Fibroblast of villous mesenchyme (primary cell): ENCODE data around the gene ADARB1. TPM values are rescaled to one million over a fixed set of nuclear protein-coding genes. Genes with fewer than 3 reads are reported as not detected.

Source experiments
- DNase-seq: peaks from one replicate; pipeline ENCODE4 v3.0.0-alpha.2; 2010; ENCODE audit warnings: low read depth
- H3K4me3 ChIP-seq: 2 replicates; pipeline ENCODE4 v1.5.1; 2011; ENCODE audit warnings: low read depth, mild to moderate bottlenecking, low read length
- total RNA-seq: library from RNA; depleted of rRNA; stranded (reverse); fragments of >200 nt; gene quantifications from 2 replicates; pipeline ENCODE4 v1.2.3, GENCODE V29; 2012
- TF ChIP-seq, protein P1 (sequence below): IDR thresholded peaks from 2 replicates; pipeline ENCODE4 v1.5.1; 2012; ENCODE audit warnings: low read depth, mild to moderate bottlenecking, low read length; ENCODE audit not compliant: insufficient read depth

ADARB1 gene
- total RNA-seq, 1 donor: 16.4 TPM

DNA sequence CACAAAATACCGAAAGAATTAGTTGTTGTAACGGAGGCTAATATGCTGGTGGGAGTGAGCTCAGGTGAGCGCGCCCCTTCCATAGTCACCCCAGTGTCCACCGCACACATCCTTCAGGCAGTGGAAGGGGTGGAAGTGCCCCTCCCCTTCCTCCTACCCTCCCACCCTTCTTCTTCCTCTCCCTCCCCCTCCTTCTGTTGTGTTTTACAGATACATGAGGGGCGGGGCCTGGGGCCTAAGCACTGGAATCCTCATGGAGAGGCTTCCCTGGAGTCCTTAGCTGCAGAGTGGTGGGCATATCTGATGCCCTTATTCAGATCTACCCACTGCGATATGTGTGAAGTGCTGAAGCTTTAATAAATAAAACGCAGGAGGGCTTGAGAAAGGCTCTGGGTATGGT lies 10.3 kb upstream of the ADARB1 start:
- TF ChIP-seq, protein P1, sequence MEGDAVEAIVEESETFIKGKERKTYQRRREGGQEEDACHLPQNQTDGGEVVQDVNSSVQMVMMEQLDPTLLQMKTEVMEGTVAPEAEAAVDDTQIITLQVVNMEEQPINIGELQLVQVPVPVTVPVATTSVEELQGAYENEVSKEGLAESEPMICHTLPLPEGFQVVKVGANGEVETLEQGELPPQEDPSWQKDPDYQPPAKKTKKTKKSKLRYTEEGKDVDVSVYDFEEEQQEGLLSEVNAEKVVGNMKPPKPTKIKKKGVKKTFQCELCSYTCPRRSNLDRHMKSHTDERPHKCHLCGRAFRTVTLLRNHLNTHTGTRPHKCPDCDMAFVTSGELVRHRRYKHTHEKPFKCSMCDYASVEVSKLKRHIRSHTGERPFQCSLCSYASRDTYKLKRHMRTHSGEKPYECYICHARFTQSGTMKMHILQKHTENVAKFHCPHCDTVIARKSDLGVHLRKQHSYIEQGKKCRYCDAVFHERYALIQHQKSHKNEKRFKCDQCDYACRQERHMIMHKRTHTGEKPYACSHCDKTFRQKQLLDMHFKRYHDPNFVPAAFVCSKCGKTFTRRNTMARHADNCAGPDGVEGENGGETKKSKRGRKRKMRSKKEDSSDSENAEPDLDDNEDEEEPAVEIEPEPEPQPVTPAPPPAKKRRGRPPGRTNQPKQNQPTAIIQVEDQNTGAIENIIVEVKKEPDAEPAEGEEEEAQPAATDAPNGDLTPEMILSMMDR: no peak
- DNase-seq: no peak
- no peak overlapping the region for H3K4me3 ChIP-seq

DNA sequence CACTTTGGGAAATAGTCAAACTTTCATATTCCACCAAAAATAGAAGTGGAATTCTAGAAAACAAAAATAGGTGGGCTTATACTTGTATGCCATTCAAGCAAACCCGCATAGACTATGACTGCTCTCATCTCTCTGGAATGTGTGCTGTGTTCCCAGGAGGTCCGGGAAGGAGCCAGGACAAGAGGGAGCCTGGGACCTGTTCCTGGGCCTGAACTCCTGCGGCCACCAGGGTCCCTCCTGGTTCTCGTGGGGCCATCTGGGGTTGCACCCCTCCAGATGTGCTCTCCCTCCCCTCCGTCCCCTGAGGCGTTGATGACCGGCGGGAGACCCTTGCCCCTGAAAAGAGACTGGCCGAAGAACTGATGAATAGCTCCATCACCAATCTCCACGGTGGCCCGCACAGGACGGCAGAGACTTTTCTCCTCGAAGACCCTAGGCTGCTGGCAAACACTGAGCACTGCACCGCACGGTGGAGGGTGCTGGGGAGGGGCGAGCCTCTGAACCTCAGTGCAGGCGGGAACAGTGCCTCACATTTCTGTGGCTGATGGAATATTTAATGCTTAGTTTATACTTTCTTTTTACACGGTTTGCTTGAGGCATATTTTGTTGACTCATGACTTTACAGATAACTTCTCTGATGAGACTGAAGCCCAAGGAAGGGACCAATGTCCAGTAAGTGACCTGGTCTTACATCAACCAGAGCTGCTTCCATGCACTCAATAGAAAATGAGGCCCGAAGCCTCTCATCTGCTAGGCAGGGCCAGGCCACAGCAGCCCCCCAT lies 9.6 kb upstream of the ADARB1 start:
- TF ChIP-seq, protein P1: no peak
- DNase-seq: peak; percentile 28
- no peak overlapping the region for H3K4me3 ChIP-seq

DNA sequence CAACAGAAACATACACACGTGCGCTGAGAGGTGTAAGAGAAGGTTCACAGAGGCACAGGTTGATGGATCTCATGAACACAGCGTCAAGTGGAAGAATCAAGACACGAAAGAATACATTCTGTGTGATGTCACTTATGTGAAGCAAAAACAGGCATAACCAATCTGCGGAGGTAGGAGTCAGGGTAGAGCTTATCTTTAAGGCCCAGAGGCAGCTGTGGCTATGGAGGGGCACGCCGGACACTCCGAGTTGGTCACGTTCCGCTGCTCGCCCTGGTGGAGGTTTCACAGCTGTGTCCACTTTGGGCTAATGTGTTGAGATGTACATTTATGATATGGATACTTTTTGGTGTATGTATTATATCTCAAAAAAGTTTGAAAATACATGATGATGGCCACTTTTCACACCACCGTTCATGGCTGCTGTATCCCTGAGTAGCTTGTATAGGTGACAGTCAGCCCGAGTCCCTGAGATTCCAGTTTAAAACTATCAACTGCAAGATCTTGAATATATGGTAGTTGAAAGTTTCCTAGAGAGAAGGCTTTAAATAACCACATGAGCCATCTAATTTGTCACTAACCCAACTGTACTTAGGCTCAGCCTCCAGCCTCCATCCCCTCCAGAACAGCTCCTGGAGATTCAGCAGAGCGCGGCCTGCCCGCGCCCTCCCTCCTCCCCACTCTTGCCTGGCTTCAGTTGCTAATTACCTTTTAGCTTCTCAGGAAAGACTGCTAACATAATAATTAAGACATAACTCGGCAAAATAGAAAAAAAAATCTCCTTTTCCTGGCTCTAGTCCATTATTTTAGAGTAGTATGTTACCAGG lies 6.7 kb upstream of the ADARB1 start:
- TF ChIP-seq, protein P1: no peak
- no peak for DNase-seq
- H3K4me3 ChIP-seq: no peak overlapping the region

DNA sequence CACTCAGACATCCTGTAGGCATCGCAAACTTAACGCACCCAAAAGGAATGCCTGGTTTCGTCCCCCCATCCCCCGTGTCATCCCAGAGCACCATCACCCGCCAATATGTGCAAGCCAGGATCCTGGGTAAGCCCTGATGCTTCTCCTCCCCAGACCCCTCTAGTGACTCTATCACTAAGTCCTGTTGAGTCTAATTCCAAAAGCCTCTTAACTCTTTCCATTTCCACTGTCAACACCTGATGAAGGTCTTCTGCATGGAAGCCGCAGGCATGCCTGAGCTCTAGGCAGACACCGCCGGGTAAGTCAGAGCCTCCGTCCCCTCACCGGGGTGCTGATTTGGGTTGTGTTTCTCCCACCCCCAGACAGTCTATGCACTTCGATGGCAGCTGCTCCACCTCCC lies 5.3 kb upstream of the ADARB1 start:
- DNase-seq: no peak
- TF ChIP-seq, protein P1: no peak
- no peak overlapping the region for H3K4me3 ChIP-seq

DNA sequence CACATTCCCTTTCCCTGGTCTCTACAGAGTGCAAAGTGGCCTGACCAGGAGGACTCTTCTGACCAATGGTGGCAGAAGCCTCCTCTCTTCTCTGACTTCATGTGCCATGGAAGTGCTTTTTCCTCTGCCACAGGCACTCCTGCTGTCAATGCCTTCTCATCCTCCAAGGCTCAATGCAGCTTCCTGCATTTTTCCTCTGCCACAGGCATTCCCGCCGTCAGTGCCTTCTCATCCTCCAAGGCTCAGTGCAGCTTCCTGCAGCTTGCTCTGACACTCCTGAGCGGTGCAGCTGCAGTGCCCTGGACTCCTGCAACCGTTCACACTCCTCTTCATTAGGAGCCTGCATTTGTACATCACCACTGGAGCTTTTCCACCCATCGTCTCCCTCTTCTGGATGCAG lies 4.7 kb upstream of the ADARB1 start:
- H3K4me3 ChIP-seq: no peak overlapping the region
- peak; percentile 28 for DNase-seq
- TF ChIP-seq, protein P1: no peak

DNA sequence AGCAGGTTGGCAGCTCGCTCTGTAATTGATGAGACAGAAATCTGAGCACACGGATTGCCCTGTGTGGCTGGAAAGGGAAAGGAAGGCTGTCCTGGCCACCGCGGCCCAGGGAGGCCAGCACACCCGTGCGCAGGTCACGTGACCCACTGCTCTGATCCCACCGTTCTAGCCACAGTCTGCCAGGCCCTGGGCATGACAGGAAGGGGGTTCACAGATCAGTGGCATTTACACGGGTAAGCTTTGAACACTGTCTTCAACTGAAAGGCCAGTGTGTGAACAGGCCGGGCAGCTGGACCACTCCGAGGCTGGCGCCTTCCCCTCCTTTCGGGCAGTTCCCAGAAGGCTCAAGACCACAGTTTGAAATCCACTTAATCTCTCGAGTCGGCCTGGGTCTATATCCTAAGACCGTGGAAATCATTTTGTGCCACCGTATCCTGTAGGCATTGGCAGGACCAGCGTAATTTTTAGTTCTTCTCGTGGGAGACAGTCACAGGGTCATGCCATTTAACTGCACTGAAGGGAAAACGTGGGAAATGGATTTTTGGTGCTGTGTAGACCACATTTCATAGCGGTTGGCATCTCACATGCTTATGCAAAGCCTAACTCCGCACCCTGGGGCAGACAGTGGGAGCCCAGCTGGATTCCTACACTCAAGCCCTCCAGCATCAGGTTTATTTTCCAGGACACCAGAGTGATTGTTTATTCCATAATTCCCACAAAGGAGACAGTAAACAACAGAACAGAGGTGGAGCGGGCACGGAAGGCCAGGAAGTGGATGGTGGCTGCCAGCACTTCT lies 3.1 kb upstream of the ADARB1 start:
- no peak for DNase-seq
- H3K4me3 ChIP-seq: no peak overlapping the region

More for the DNA sequence above, 3.1 kb upstream of the ADARB1 start:
- TF ChIP-seq, protein P1: no peak
